SHP77 treated with DMSO at 0.1 percent for 48 hours (cell line): ENCODE measurements around the gene PARP3.

Source experiments
- DNase-seq: peaks from one replicate; lab custom pipeline; 2025; lab: John Stamatoyannopoulos, UW

Gene PARP3

GRCh38 chr3:51934139-51934850, 7.9 kb upstream of the PARP3 start:
- DNase-seq: no peak

DNA sequence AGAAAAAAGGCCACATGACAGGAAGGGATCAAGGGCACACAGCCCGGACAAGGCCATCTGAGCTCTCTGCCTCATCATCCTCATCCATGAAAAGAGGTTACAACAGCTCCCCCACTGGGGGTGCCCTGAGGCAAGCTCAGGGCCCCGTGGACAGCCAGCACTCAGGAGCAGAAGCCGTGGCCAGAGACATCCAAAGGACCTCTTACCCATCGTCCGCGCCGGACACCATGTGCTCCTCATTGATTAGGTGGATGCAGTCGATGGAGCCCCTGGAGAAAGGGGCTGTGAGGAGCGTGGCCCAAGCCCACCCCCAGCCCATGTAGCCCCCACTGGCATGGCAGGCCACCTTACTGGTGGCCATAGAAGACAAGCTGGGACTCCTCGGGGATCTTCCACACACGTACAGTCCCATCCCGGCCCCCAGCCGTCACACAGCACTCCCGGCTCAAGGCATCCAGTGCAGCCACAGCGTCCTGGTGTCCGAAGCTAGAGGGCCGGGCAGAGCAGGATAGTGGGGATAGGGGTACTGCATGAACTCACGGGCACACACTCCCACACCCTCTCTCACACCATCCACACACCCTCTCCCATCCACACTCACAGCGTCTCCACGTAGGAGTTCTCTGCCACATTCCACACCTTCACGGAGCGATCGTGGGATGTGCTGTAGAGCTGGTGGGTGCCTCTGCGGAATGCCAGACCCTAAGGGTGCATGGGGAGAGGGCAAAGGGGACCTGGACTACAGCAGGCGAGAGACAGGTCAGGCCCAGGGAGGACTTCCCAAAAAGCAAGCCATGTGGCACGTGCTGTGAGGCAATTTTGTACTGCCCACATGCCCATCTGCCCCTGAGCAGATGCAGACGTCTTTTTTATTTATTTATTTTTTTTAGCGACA, 6.9 kb upstream of the PARP3 start:
- no peak for DNase-seq

GRCh38 chr3:51935886-51936755, 6.0 kb upstream of the PARP3 start:
- DNase-seq: no peak

GRCh38 chr3:51937014-51937413, 5.1 kb upstream of the PARP3 start:
- DNase-seq: no peak

- no peak for DNase-seq
These were observed 4.3 kb upstream of the PARP3 start for GRCh38 chr3:51937611-51938450.

GRCh38 chr3:51938780-51939425, 3.3 kb upstream of the PARP3 start:
- no peak for DNase-seq

DNA sequence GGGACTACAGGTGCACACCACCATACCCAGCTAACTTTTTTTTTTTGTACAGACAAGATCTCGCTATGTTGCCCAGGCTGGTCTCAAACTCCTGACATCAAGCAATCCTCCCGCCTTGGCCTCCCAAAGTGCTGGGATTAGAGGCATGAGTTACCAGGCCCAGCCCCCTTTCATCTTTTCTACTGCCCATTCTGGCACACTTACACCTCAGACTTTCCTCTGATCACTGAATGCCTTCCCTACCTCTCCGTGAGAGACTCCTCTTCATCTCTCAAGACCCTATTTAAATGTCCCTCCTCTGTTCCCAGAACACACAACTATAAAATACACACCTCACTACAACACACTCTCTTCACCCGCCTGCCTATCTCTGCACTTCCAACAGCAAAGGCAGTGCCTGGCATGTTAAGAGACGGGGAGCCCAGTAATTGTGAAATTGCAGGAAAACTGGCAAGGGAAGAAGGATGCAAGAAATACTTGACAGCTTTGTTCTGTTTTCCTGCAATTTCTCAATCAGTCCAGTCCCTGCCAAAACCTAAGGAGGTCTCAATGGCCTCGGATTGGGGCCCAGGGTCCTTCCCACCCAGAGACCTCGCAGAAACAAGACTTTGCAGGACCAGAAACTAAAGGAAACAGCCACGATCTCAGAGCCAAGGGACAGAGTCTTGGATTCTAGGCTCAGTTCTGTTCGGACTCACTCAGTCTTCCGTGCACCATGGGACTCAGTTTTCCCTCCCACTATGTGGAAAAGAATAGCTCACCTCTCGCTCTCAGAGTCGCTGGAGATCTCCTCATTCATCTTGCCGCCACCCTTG, 1.3 kb upstream of the PARP3 start:
- no peak for DNase-seq

- DNase-seq: no peak
These were observed 733 bp upstream of the PARP3 start for GRCh38 chr3:51941463-51941797.

- no peak for DNase-seq
These were observed 664 bp downstream of the PARP3 start for GRCh38 chr3:51942603-51943450.

GRCh38 chr3:51943451-51944391, 1.6 kb downstream of the PARP3 start:
- DNase-seq: no peak

GRCh38 chr3:51944451-51945021, 2.4 kb downstream of the PARP3 start:
- DNase-seq: no peak

DNA sequence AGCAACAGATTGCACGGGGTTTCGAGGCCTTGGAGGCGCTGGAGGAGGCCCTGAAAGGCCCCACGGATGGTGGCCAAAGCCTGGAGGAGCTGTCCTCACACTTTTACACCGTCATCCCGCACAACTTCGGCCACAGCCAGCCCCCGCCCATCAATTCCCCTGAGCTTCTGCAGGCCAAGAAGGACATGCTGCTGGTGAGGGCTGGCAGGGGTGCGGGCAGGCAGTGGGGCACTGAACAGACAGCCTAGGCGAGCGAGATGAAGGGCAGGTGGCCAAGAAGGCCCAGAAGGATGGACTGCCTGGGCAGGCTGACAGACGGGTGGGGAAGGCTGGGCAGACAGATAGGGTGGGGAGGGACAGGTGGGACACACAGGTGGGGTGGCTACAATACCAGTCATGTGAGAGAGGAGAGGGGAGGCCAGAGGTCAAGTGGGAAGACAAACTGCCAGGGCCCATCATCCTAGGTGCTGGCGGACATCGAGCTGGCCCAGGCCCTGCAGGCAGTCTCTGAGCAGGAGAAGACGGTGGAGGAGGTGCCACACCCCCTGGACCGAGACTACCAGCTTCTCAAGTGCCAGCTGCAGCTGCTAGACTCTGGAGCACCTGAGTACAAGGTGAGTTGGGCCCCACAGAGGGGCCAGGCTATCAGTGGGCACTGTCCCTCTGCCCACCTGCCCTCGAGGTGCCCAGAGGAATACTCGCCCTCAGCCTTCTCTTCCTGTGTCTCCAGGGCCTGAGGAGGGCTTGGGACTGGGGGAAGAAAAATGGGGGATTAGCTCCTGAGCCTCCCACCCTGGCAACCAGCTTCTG, 3.1 kb downstream of the PARP3 start:
- no peak for DNase-seq

DNA sequence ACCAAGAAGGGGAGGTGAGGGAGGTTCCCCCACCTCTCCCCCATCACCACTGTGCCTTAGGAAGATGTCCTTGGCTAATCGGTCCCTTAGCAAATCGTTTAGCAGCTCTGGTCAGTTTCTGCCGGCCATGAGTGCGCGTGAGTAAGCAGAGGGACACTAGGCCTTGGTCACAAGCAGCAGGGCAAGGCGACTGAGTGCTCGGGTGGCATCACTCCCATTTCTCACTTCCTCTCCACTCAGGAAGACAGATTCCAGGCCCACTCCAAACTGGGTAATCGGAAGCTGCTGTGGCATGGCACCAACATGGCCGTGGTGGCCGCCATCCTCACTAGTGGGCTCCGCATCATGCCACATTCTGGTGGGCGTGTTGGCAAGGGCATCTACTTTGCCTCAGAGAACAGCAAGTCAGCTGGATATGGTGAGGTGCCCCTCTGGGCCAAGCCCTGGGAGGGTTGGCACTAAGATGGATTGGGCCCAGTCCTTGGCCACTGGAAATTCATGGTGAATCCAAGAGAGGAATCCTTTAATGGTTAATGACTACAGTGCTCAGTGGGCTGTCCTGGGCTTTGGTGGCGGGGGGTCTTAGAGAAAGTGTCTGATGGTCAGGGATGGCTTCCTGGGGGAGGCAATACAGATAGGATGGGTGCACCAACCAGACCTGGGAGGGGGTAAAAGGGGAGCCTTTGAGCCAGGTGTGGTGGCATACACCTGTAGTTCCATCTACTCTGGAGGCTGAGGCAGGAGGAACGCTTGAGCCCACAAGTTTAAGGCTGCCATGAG, 4.0 kb downstream of the PARP3 start:
- DNase-seq: no peak

- no peak for DNase-seq
These were observed 4.6 kb downstream of the PARP3 start for GRCh38 chr3:51946796-51947195.

GRCh38 chr3:51947215-51947900, 5.2 kb downstream of the PARP3 start:
- DNase-seq: no peak
